H1 (cell line): ENCODE data around the gene ZNF506. TPM values are rescaled to one million over a fixed set of nuclear protein-coding genes. Genes with fewer than 3 reads are reported as not detected.

Experiments used
- CTCF ChIA-PET: fragments of 300-600 bp; sonication (Branson Sonifier 250); formaldehyde crosslinking; loops from one replicate; lab custom pipeline; 2021; ENCODE audit not compliant: partially characterized antibody; lab: Charles Lee
- POLR2A ChIA-PET: fragments of 300-600 bp; sonication (Branson Sonifier 250); formaldehyde crosslinking; loops from one replicate; lab custom pipeline; 2021; ENCODE audit warnings: inconsistent platforms; ENCODE audit not compliant: partially characterized antibody; lab: Charles Lee
- DNase-seq, 2 experiments: peaks; one replicate each; pipeline versions ENCODE4 v3.0.0 to v3.0.0-alpha.2; 2010 to 2022; ENCODE audit warnings: low spot score in 2 of 2, low read depth in 1 of 2, mixed read lengths in 1 of 2
- FAIRE-seq: peaks from 2 replicates; lab custom pipeline; 2011; peaks lifted over from hg19 to GRCh38; lab: Jason Lieb, UNC
- H2AFZ ChIP-seq: 2 replicates; pipeline ENCODE4 v1.8.1; 2012; ENCODE audit warnings: low read length, inconsistent platforms
- H2AK5ac ChIP-seq: 2 replicates; pipeline ENCODE4 v1.6.1; 2013; ENCODE audit warnings: low read depth, low read length
- H2BK120ac ChIP-seq: replicated peaks from 2 replicates; pipeline ENCODE3; 2013; ENCODE audit warnings: low read depth, low read length, inconsistent platforms
- H2BK12ac ChIP-seq: 2 replicates; pipeline ENCODE4 v1.6.1; 2013; ENCODE audit warnings: low read depth, low read length
- H2BK15ac ChIP-seq: 2 replicates; pipeline ENCODE4 v1.6.1; 2013; ENCODE audit warnings: low read length
- H2BK20ac ChIP-seq: 2 replicates; pipeline ENCODE4 v1.6.1; 2013; ENCODE audit warnings: low read length
- H2BK5ac ChIP-seq: 2 replicates; pipeline ENCODE4 v1.6.1; 2013; ENCODE audit warnings: low read depth, low read length
- H3K14ac ChIP-seq: 2 replicates; pipeline ENCODE4 v1.6.1; 2013; ENCODE audit warnings: inconsistent platforms; ENCODE audit not compliant: insufficient read length
- H3K18ac ChIP-seq: 2 replicates; pipeline ENCODE4 v1.6.1; 2013; ENCODE audit warnings: low read length; ENCODE audit errors: extremely low read depth
- H3K23ac ChIP-seq: 2 replicates; pipeline ENCODE4 v1.6.1; 2013; ENCODE audit warnings: inconsistent platforms; ENCODE audit not compliant: insufficient read length
- H3K23me2 ChIP-seq: 2 replicates; pipeline ENCODE4 v1.6.1; 2013; ENCODE audit warnings: low read depth, low read length
- H3K27ac ChIP-seq: 2 replicates; pipeline ENCODE4 v1.6.1; 2011; ENCODE audit warnings: low read depth, low read length, inconsistent platforms
- H3K27me3 ChIP-seq, 4 experiments: replicated peaks in 1 of 4; 1 replicate in 1 of 4; 2 replicates in 3 of 4; pipeline versions ENCODE4 v1.6.1 to v1.8.1; 2011 to 2013; ENCODE audit warnings: low read length in 3 of 4, mild to moderate bottlenecking in 3 of 4, inconsistent platforms in 2 of 4, mixed read lengths in 2 of 4, moderate library complexity in 1 of 4; ENCODE audit not compliant: control insufficient read depth in 3 of 4, insufficient read depth in 3 of 4; ENCODE audit errors: extremely low read depth in 1 of 4
- H3K36me3 ChIP-seq, 4 experiments: 2 replicates each; pipeline versions ENCODE4 v1.6.1 to v1.8.1; 2011 to 2013; ENCODE audit warnings: mild to moderate bottlenecking in 4 of 4, low read length in 3 of 4, moderate library complexity in 2 of 4, control low read depth in 1 of 4, inconsistent platforms in 1 of 4; ENCODE audit not compliant: insufficient read depth in 4 of 4, control insufficient read depth in 2 of 4
- H3K4ac ChIP-seq: replicated peaks from 2 replicates; pipeline ENCODE3; 2013; ENCODE audit warnings: low read length, low read depth, mixed read lengths, inconsistent platforms; ENCODE audit not compliant: insufficient read length
- H3K4me1 ChIP-seq, 4 experiments: replicated peaks in 1 of 4; 1 replicate in 1 of 4; 2 replicates in 3 of 4; pipeline versions ENCODE4 v1.6.1 to v1.8.1; 2011 to 2013; ENCODE audit warnings: low read length in 3 of 4, inconsistent platforms in 2 of 4, mixed read lengths in 1 of 4; ENCODE audit not compliant: insufficient read depth in 4 of 4, control insufficient read depth in 3 of 4
- H3K4me2 ChIP-seq, 2 experiments: 2 replicates each; pipeline versions ENCODE4 v1.6.1 to v1.8.1; 2011 to 2013; ENCODE audit warnings: low read depth in 2 of 2, low read length in 2 of 2, control low read depth in 1 of 2, inconsistent platforms in 1 of 2, mild to moderate bottlenecking in 1 of 2; ENCODE audit not compliant: insufficient read depth in 1 of 2
- H3K4me3 ChIP-seq, 4 experiments: fragments of 200-600, 300-600 bp in 1 of 4; sonication (generic), shearing (Covaris generic), sonication (Bioruptor Twin) in 1 of 4; 2 replicates each; pipeline versions ENCODE4 v1.5.1 to v1.8.1; 2011 to 2016; ENCODE audit warnings: low read length in 4 of 4, low read depth in 3 of 4, control low read depth in 2 of 4, inconsistent platforms in 2 of 4, mild to moderate bottlenecking in 2 of 4, mixed read lengths in 1 of 4, moderate library complexity in 1 of 4; ENCODE audit not compliant: insufficient read depth in 2 of 4; ENCODE audit errors: extremely low read depth in 1 of 4
- H3K56ac ChIP-seq: replicated peaks from 2 replicates; pipeline ENCODE3; 2013; ENCODE audit warnings: low read depth, mild to moderate bottlenecking, mixed read lengths, low read length, inconsistent platforms; ENCODE audit not compliant: insufficient read length
- H3K79me1 ChIP-seq: 2 replicates; pipeline ENCODE4 v1.6.1; 2013; ENCODE audit warnings: low read depth, low read length, control low read depth
- H3K79me2 ChIP-seq, 2 experiments: 2 replicates each; pipeline versions ENCODE4 v1.6.1 to v1.8.1; 2012 to 2013; ENCODE audit warnings: low read length in 2 of 2, mild to moderate bottlenecking in 2 of 2, inconsistent platforms in 1 of 2; ENCODE audit not compliant: insufficient read depth in 2 of 2, control insufficient read depth in 1 of 2
- H3K9ac ChIP-seq, 4 experiments: replicated peaks in 1 of 4; 1 replicate in 1 of 4; 2 replicates in 3 of 4; pipeline versions ENCODE4 v1.6.1 to v1.8.1; 2011 to 2013; ENCODE audit warnings: low read depth in 3 of 4, low read length in 3 of 4, control low read depth in 2 of 4, mild to moderate bottlenecking in 2 of 4, moderate library complexity in 2 of 4, inconsistent platforms in 1 of 4; ENCODE audit errors: extremely low read depth in 1 of 4
- H3K9me3 ChIP-seq, 2 experiments: 2 replicates each; pipeline versions ENCODE4 v1.6.1 to v1.8.1; 2012 to 2013; ENCODE audit warnings: mild to moderate bottlenecking in 2 of 2, moderate library complexity in 2 of 2, control low read depth in 1 of 2, inconsistent platforms in 1 of 2, low read depth in 1 of 2, low read length in 1 of 2, mixed read lengths in 1 of 2; ENCODE audit not compliant: insufficient read depth in 2 of 2
- H4K20me1 ChIP-seq, 2 experiments: replicated peaks in 1 of 2; 2 replicates each; pipeline versions ENCODE3 to v1.8.1; 2011 to 2013; ENCODE audit warnings: inconsistent platforms in 2 of 2, low read length in 2 of 2, mild to moderate bottlenecking in 1 of 2; ENCODE audit not compliant: insufficient read depth in 2 of 2, control insufficient read depth in 1 of 2
- H4K5ac ChIP-seq: 2 replicates; pipeline ENCODE4 v1.6.1; 2013; ENCODE audit warnings: low read length, low read depth, mixed read lengths, inconsistent platforms; ENCODE audit not compliant: insufficient read length
- H4K8ac ChIP-seq: 2 replicates; pipeline ENCODE4 v1.8.0; 2013; ENCODE audit warnings: mild to moderate bottlenecking, moderate library complexity, low read length, inconsistent platforms; ENCODE audit not compliant: insufficient read depth; ENCODE audit errors: extremely low read depth
- H4K91ac ChIP-seq: replicated peaks from 2 replicates; pipeline ENCODE3; 2013; ENCODE audit warnings: low read length, mixed read lengths, inconsistent platforms; ENCODE audit not compliant: insufficient read length
- ATF3 ChIP-seq: IDR thresholded peaks from 2 replicates; pipeline ENCODE4 v1.6.1; 2011; ENCODE audit warnings: low read depth, mild to moderate bottlenecking, low read length; ENCODE audit not compliant: insufficient read depth
- BACH1 ChIP-seq: IDR thresholded peaks from 2 replicates; pipeline ENCODE4 v1.6.1; 2012; ENCODE audit warnings: low read length, improper control_type of control experiment
- BCL11A ChIP-seq, 2 experiments: IDR thresholded peaks; one replicate each; pipeline ENCODE4 v1.6.1; 2011; ENCODE audit warnings: low read depth in 2 of 2, low read length in 2 of 2, mild to moderate bottlenecking in 2 of 2
- CTBP2 ChIP-seq: IDR thresholded peaks from 2 replicates; pipeline ENCODE4 v1.7.0; 2011; ENCODE audit warnings: borderline replicate concordance, mild to moderate bottlenecking, moderate library complexity, mixed read lengths, low read length; ENCODE audit not compliant: insufficient read depth, insufficient read length
- GTF2F1 ChIP-seq: IDR thresholded peaks from 2 replicates; pipeline ENCODE4 v1.6.1; 2012; ENCODE audit warnings: low read depth, low read length, improper control_type of control experiment, borderline replicate concordance
- HDAC2 ChIP-seq, 2 experiments: fragments of 300-600 bp in 1 of 2; sonication (generic) in 1 of 2; IDR thresholded peaks; 2 replicates each; pipeline ENCODE4 v1.6.1; 2011 to 2012; ENCODE audit warnings: low read depth in 2 of 2, low read length in 2 of 2, mild to moderate bottlenecking in 2 of 2, moderate library complexity in 2 of 2, borderline replicate concordance in 1 of 2, inconsistent platforms in 1 of 2
- MAFK ChIP-seq: IDR thresholded peaks from 2 replicates; pipeline ENCODE4 v1.6.1; 2012; ENCODE audit warnings: low read depth, mild to moderate bottlenecking, improper control_type of control experiment, low read length
- RFX5 ChIP-seq: IDR thresholded peaks from 2 replicates; pipeline ENCODE4 v1.6.1; 2011; ENCODE audit warnings: low read depth, low read length, improper control_type of control experiment, borderline replicate concordance
- SIN3A ChIP-seq, 2 experiments: IDR thresholded peaks in 1 of 2; conservative IDR thresholded peaks in 1 of 2; 2 replicates each; pipeline ENCODE4 v1.6.1; 2011 to 2012; ENCODE audit warnings: low read length in 2 of 2, improper control_type of control experiment in 1 of 2, low read depth in 1 of 2, mild to moderate bottlenecking in 1 of 2
- SP1 ChIP-seq: IDR thresholded peaks from 2 replicates; pipeline ENCODE4 v1.6.1; 2011; ENCODE audit warnings: low read depth, low read length
- whole genome bisulfite sequencing, 2 experiments: shearing (Covaris generic) in 1 of 2; methylation state at CpG; one replicate each; pipeline versions ENCODE4 v1.1.6 to v1.1.7; 2013 to 2015; ENCODE audit warnings: low lambda C conversion rate in 2 of 2, mixed read lengths in 2 of 2, inconsistent platforms in 1 of 2, low coverage in 1 of 2, missing lambda C conversion rate in 1 of 2; ENCODE audit not compliant: insufficient replicate concordance in 2 of 2, insufficient coverage in 1 of 2, insufficient read length in 1 of 2; ENCODE audit errors: extremely low coverage in 1 of 2, missing lambda C conversion rate in 1 of 2; 5-methylcytosine and 5-hydroxymethylcytosine counted together
- polyA plus RNA-seq, 7 experiments: library from polyadenylated mRNA; depleted of rRNA in 3 of 7; stranded (reverse) in 5 of 7; unstranded in 2 of 7; fragments of >200 nt in 5 of 7; fragments of 200-250 nt in 2 of 7; gene quantifications; 1 replicate in 5 of 7; 2 replicates in 1 of 7; 4 replicates in 1 of 7; pipeline versions ENCODE4 v1.2.1 to v1.2.3, GENCODE V29; 2011 to 2013; ENCODE audit warnings: missing spikeins in 2 of 7, mixed read lengths in 2 of 7
- total RNA-seq: library from RNA; stranded (reverse); fragmentation: NEBNext Ultra II Directional; extraction: Animal tissue kit (Norgen Biotek cat#: 25700); gene quantifications from 2 replicates; pipeline ENCODE4 v1.2.1, GENCODE V29; 2021
- TF ChIP-seq, protein P1 (sequence below): IDR thresholded peaks from 2 replicates; pipeline ENCODE4 v1.6.1; 2012; ENCODE audit warnings: low read length, inconsistent platforms

ZNF506 gene
- total and polyA plus RNA-seq, 2 of the 8 experiments (the other 6 are each of a cell fraction or from before 2014, with no cell fraction given): 4.5 to 8.3 TPM

GRCh38 chr19:19817357-19817756 lies 4.2 kb downstream of the ZNF506 start:
- no peak overlapping the region for H2BK15ac ChIP-seq
- H4K20me1 ChIP-seq: no peaks in the 10 kb centered on the region
- no peak overlapping the region for H3K4ac ChIP-seq
- H2AK5ac ChIP-seq: no peak overlapping the region
- no peak overlapping the region for H2AFZ ChIP-seq
- H3K9me3 ChIP-seq: no peaks in the 10 kb centered on the region
- H2BK5ac ChIP-seq: no peak overlapping the region
- no peaks in the 10 kb centered on the region for H3K27me3 ChIP-seq
- H2BK120ac ChIP-seq: no peak overlapping the region
- peaks cover 0 to 4% (median 0%) of the 10 kb centered on the region in 4 experiments; a peak in 2 of 8 replicates for H3K36me3 ChIP-seq
- no peak overlapping the region for H4K91ac ChIP-seq
- no peak overlapping the region for H3K14ac ChIP-seq
- CTCF ChIA-PET: interaction anchor here (1.0 kb wide), 1 partner anchor 10 kb away, joined by 4 read pairs; no protein-coding TSS in a partner anchor
- H3K23ac ChIP-seq: no peak overlapping the region
- H4K8ac ChIP-seq: no peak overlapping the region
- no peaks in the 10 kb centered on the region; the same call in none of the 2 replicates for H3K79me1 ChIP-seq
- FAIRE-seq (no peak), DNase-seq (no peak)
- H2BK20ac ChIP-seq: no peak overlapping the region
- no peak overlapping the region for H3K4me3 ChIP-seq
- H2BK12ac ChIP-seq: no peak overlapping the region
- H3K4me2 ChIP-seq: no peak overlapping the region
- no peak overlapping the region for H3K18ac ChIP-seq
- POLR2A ChIA-PET: interaction anchor here (0.6 kb wide), 1 partner anchor 29 kb away, joined by 3 read pairs; no protein-coding TSS in a partner anchor
- no peaks in the 10 kb centered on the region for H3K23me2 ChIP-seq
- 92% methylated on average over 3 of the region's 3 CpGs; no CpG with 5 or more reads in 1 of the 2 experiments for WGBS, 2 experiments
- H3K4me1 ChIP-seq: no peaks in the 10 kb centered on the region
- H3K56ac ChIP-seq: no peak overlapping the region
- H4K5ac ChIP-seq: no peak overlapping the region
- peaks cover 0 to 44% of the 10 kb centered on the region in 2 experiments; a peak in 2 of 4 replicates for H3K79me2 ChIP-seq
- no peak overlapping the region for H3K27ac ChIP-seq
- no peak overlapping the region for H3K9ac ChIP-seq
- TF ChIP-seq SP1 (no peak), SIN3A (conservative IDR thresholded peaks at IDR 0.05 in 1 of 2, IDR thresholded peaks at IDR 0.05 in 1 of 2; ENCODE audit: low read depth in 1 of 2, low read length in 2 of 2) (no peak), BACH1 (no peak), CTBP2 (no peak), BCL11A (IDR thresholded peaks at IDR 0.05; ENCODE audit: low read depth in 2 of 2, low read length in 2 of 2) (no peak), MAFK (no peak), ATF3 (no peak), GTF2F1 (no peak), RFX5 (no peak), HDAC2 (IDR thresholded peaks at IDR 0.05; ENCODE audit: borderline replicate concordance in 1 of 2, low read depth in 2 of 2, low read length in 2 of 2) (no peak)
- TF ChIP-seq, protein P1, sequence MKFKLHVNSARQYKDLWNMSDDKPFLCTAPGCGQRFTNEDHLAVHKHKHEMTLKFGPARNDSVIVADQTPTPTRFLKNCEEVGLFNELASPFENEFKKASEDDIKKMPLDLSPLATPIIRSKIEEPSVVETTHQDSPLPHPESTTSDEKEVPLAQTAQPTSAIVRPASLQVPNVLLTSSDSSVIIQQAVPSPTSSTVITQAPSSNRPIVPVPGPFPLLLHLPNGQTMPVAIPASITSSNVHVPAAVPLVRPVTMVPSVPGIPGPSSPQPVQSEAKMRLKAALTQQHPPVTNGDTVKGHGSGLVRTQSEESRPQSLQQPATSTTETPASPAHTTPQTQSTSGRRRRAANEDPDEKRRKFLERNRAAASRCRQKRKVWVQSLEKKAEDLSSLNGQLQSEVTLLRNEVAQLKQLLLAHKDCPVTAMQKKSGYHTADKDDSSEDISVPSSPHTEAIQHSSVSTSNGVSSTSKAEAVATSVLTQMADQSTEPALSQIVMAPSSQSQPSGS: no peak
